Ishikawa (cell line): ENCODE results near the gene FNBP1.

Experiments
- CEBPB ChIP-seq: IDR thresholded peaks from 2 replicates; pipeline ENCODE4 v1.6.1; 2012
- CREB1 ChIP-seq: IDR thresholded peaks from 2 replicates; pipeline ENCODE4 v1.6.1; 2012; ENCODE audit warnings: low read depth
- EGR1 ChIP-seq: IDR thresholded peaks from 2 replicates; pipeline ENCODE4 v1.6.1; 2012
- EP300 ChIP-seq: IDR thresholded peaks from 2 replicates; pipeline ENCODE4 v1.6.1; 2012; ENCODE audit warnings: borderline replicate concordance
- FOXM1 ChIP-seq: IDR thresholded peaks from 2 replicates; pipeline ENCODE4 v1.6.1; 2012; ENCODE audit warnings: low read depth, borderline replicate concordance
- NFIC ChIP-seq: IDR thresholded peaks from 2 replicates; pipeline ENCODE4 v1.6.1; 2012
- RAD21 ChIP-seq: IDR thresholded peaks from 2 replicates; pipeline ENCODE4 v1.6.1; 2012; ENCODE audit warnings: low read depth
- TAF1 ChIP-seq: IDR thresholded peaks from 2 replicates; pipeline ENCODE4 v1.6.1; 2012; ENCODE audit warnings: low read depth, mild to moderate bottlenecking
- TCF12 ChIP-seq: IDR thresholded peaks from 2 replicates; pipeline ENCODE4 v1.6.1; 2012; ENCODE audit warnings: low read depth
- TEAD4 ChIP-seq: IDR thresholded peaks from 2 replicates; pipeline ENCODE4 v1.6.1; 2012
- YY1 ChIP-seq: IDR thresholded peaks from 2 replicates; pipeline ENCODE4 v1.6.1; 2012; ENCODE audit warnings: low read depth
- ZBTB7A ChIP-seq: IDR thresholded peaks from 2 replicates; pipeline ENCODE4 v1.6.1; 2012; ENCODE audit warnings: low read depth
- TF ChIP-seq, protein P1 (sequence below): IDR thresholded peaks from 2 replicates; pipeline ENCODE4 v1.6.1; 2012
- TF ChIP-seq, protein P2 (sequence below): IDR thresholded peaks from 2 replicates; pipeline ENCODE4 v1.6.1; 2012; ENCODE audit warnings: low read depth, mild to moderate bottlenecking
- TF ChIP-seq, protein P3 (sequence below): IDR thresholded peaks from 2 replicates; pipeline ENCODE4 v1.6.1; 2012

The FNBP1 gene

DNA sequence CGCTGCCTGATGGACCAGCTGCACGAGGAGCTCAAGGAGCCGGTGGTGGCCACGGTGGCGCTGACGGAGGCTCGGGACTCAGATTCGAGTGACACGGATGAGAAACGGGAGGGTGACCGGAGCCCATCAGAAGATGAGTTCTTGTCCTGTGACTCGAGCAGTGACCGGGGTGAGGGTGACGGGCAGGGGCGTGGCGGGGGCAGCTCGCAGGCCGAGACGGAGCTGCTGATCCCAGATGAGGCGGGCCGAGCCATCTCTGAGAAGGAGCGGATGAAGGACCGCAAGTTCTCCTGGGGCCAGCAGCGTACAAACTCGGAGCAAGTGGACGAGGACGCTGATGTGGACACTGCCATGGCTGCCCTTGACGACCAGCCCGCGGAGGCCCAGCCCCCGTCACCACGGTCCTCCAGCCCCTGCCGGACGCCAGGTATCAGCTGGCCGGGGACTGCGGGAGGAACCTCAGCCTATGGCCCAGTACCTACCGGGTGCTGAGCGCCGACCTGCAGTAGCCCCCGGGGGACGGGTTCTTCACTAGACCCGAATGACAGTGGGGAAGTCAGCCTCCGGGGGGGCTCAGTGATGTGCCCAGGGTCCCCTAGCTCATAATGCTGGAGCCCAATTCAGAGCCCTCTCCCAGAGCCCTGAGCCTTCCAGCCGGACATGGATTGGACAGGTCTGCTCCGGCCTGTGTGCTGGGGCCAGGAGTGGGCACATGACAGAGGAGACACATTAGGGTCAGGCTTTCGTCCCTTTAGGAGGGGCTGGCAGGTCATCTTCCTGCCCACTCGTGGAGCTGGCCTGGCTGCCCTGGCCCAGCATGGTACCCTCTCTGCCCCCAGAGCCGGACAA is 174.7 kb downstream of the FNBP1 start:
- TF ChIP-seq, protein P1, sequence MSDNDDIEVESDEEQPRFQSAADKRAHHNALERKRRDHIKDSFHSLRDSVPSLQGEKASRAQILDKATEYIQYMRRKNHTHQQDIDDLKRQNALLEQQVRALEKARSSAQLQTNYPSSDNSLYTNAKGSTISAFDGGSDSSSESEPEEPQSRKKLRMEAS, result no peak
- TF ChIP-seq EGR1, result no peak
- TF ChIP-seq TCF12, result no peak
- no peak for TF ChIP-seq NFIC
- no peak for TF ChIP-seq CREB1
- no peak for TF ChIP-seq TAF1
- no peak for TF ChIP-seq TEAD4
- TF ChIP-seq, protein P2, sequence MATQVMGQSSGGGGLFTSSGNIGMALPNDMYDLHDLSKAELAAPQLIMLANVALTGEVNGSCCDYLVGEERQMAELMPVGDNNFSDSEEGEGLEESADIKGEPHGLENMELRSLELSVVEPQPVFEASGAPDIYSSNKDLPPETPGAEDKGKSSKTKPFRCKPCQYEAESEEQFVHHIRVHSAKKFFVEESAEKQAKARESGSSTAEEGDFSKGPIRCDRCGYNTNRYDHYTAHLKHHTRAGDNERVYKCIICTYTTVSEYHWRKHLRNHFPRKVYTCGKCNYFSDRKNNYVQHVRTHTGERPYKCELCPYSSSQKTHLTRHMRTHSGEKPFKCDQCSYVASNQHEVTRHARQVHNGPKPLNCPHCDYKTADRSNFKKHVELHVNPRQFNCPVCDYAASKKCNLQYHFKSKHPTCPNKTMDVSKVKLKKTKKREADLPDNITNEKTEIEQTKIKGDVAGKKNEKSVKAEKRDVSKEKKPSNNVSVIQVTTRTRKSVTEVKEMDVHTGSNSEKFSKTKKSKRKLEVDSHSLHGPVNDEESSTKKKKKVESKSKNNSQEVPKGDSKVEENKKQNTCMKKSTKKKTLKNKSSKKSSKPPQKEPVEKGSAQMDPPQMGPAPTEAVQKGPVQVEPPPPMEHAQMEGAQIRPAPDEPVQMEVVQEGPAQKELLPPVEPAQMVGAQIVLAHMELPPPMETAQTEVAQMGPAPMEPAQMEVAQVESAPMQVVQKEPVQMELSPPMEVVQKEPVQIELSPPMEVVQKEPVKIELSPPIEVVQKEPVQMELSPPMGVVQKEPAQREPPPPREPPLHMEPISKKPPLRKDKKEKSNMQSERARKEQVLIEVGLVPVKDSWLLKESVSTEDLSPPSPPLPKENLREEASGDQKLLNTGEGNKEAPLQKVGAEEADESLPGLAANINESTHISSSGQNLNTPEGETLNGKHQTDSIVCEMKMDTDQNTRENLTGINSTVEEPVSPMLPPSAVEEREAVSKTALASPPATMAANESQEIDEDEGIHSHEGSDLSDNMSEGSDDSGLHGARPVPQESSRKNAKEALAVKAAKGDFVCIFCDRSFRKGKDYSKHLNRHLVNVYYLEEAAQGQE, result no peak
- no peak for TF ChIP-seq EP300
- TF ChIP-seq FOXM1, result no peak
- TF ChIP-seq YY1, result no peak
- TF ChIP-seq, protein P3, sequence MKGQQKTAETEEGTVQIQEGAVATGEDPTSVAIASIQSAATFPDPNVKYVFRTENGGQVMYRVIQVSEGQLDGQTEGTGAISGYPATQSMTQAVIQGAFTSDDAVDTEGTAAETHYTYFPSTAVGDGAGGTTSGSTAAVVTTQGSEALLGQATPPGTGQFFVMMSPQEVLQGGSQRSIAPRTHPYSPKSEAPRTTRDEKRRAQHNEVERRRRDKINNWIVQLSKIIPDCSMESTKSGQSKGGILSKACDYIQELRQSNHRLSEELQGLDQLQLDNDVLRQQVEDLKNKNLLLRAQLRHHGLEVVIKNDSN, result no peak
- TF ChIP-seq CEBPB, result no peak
- no peak for TF ChIP-seq RAD21
- no peak for TF ChIP-seq ZBTB7A

DNA sequence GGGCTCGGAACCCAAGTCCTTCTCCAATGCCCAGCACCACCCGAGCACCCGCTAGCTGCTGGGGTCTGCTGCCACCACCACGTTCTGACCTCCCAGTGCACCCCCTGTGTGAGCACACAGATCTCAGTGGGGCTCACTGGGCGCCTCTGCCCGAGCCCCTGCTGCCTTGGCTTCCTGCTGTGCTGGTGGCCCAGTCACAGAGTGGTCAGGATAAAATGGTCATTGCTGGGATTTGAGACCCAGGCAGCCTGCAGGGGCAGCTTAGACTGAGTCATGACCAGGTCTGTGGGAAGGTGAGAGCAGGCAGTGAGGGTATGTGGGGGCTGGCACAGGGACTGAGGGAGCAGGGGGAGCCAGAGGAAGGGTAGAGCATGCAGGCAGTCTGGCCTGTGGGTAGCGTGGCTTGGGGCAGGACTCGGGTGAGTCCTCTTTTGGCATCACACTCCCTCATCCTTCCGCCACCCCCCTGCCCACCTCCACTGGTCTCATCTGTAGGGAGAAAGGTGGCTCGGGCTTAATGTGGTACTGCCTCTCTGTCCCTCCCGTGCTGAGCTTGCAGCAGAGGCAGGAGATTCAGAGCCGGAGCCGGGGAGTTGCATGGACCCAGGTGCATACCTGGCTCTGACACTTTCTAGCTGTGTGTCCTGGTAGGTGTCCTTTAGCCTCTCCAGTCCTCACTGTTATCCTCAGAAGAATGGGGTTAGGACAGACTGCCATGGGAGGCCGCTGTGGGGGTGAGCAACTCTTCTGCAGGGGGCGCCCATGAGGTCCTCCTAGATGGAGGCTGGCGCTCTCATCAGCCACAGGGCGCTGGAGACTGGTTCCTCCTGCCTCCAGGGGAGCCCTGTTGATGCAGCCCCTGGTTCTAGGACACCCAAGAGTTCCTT is 175.6 kb downstream of the FNBP1 start:
- TF ChIP-seq, protein P1, result no peak
- TF ChIP-seq FOXM1 (no peak), EGR1 (no peak), TAF1 (no peak), EP300 (no peak)

DNA sequence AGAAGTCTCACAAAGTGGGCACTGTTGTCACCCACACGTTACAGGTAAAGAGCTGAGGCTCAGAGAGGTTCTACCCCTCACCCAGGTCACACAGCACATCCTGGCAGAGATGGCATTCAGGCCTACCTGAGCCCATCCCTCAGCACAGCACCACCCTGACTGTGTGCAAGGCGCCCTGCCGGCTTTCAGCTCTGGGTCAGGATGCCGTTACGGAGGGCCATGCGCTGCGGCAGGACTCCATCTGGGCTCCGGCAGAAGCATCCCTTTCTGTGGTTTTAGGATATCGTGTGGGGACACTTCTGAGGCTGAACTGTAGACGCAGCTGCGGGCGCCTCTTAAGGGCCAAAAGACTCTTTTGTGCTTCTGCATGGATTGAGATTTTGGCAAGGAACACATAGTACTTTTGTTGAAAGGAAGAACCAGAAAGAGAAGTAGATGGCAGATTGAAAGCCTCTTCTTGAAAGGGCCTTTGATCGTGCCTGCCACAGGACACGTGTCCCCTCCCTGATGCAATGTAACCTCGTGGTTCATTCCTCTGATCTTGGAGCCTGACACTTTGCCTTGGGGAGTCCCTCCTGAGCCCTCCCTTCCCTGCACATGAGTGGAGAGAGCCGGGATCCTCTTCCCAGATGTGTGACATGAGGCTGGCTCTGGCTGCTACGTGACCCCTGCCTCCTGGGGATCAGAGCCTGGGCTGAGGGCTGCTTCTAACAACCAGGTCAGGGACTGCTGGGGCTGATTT is 176.4 kb downstream of the FNBP1 start:
- TF ChIP-seq NFIC (no peak), EGR1 (no peak), EP300 (no peak), TAF1 (no peak), YY1 (no peak), CREB1 (no peak), TCF12 (no peak), RAD21 (no peak), FOXM1 (no peak), ZBTB7A (no peak), CEBPB (no peak), TEAD4 (no peak)
- TF ChIP-seq, protein P1, result no peak
- TF ChIP-seq, protein P2, result no peak
- TF ChIP-seq, protein P3, result no peak

DNA sequence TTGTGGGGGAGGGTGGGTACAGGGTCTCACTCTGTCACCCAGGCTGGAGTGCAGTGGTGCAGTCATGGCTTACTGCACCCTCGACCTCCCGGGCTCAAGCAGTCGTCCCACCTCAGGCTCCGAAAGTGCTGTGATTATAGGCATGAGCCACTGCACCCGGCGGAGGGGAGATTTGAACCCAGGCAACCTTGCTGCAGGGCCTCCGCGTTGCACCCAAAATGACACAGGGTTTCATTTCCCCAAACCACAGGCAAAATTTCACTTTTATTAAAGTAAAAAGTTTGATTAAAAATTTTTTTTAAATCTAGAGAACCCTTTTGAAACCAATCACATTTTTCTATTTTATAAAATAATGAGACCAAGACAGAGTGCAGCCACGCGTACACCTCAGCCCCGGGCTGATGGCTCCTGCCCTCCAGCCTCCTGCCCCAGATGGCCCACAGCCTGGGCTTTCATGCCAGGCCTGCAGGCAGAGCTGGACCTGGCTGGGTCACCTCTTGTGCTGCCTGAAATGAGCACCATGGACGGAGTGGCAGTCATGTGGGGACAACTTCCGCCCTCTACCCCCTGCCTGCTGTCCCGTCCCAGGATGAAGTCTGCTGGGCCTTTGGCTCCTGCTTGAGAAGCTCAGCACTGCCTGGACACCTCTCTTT is 177.2 kb downstream of the FNBP1 start:
- TF ChIP-seq, protein P2, result no peak
- TF ChIP-seq RAD21 (no peak), EGR1 (no peak), EP300 (no peak), FOXM1 (no peak), TAF1 (no peak), YY1 (no peak), NFIC (no peak), TEAD4 (no peak), ZBTB7A (no peak), CREB1 (no peak), TCF12 (no peak), CEBPB (no peak)
- TF ChIP-seq, protein P1, result no peak
- TF ChIP-seq, protein P3, result no peak
